ENCODE data around the gene CDK6.

CDK6 gene

DNA sequence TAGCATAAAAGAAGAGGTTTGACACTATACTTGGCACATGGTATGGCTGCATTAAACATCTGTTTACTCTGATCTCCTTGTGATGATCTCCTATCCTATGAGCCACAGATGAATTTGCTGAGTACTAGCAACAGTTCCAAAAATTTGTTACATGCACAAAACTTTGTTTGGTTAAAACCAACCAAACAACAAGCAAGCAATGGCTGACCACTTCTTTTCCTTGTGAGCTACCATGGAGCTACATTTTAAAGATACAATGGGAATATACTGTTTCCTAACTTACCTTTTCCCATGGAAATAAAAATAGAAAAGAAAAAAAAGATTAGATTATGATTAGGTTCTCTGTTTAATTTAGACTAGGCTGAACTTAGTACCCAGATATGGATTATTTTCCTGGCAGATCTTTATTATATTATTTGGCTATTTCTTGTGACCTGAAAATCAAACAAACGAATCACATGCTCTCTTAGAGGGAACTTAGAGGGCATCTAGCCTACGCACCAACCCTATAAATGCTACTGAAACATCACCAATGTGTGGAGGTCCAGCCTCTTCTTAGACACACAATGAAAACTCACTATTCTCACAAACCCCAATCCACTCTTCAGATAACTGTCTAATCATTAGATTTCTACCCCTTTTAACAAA, 166.0 kb downstream of the CDK6 start:
- Mint-ChIP-seq H3K27ac (no peak overlapping the region), H3K9me3 (no peaks in the 10 kb centered on the region), H3K4me1 (no peaks in the 10 kb centered on the region), H3K36me3 (ENCODE audit: low read depth) (peaks cover 18% of the 10 kb centered on the region), H3K4me3 (no peak overlapping the region), H3K27me3 (ENCODE audit: low read depth) (no peaks in the 10 kb centered on the region)
- TF ChIP-seq, protein P1, sequence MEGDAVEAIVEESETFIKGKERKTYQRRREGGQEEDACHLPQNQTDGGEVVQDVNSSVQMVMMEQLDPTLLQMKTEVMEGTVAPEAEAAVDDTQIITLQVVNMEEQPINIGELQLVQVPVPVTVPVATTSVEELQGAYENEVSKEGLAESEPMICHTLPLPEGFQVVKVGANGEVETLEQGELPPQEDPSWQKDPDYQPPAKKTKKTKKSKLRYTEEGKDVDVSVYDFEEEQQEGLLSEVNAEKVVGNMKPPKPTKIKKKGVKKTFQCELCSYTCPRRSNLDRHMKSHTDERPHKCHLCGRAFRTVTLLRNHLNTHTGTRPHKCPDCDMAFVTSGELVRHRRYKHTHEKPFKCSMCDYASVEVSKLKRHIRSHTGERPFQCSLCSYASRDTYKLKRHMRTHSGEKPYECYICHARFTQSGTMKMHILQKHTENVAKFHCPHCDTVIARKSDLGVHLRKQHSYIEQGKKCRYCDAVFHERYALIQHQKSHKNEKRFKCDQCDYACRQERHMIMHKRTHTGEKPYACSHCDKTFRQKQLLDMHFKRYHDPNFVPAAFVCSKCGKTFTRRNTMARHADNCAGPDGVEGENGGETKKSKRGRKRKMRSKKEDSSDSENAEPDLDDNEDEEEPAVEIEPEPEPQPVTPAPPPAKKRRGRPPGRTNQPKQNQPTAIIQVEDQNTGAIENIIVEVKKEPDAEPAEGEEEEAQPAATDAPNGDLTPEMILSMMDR (IDR thresholded peaks at IDR 0.05; ENCODE audit: unreplicated experiment in 3 of 3), result no peak

DNA sequence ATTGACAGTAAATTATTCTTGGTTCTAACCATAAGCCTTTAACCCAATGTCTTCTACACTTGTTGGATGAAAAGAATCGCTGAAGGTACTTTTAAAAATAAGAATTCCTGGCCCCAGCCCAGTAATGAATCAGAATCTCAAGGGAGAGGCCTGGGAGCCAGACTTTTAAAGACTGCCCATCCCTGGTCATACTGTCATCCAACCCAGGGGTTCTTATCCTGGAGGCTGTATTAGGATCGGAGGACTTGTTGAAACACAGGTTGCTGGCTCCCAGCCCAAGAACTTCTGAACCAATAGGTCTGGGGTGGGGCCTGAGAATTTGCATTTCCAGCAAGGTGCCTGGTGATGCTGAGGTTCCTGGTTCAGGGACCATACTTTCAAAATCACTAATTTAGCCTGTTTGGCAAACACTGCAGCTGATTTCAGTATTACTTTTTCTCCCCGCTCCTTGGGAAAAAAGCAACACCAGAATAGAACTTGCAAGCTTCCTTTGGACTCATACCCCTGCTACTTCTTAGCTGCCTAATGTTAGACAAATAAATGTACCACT, 166.7 kb downstream of the CDK6 start:
- Mint-ChIP-seq H3K27me3 (ENCODE audit: low read depth) (no peaks in the 10 kb centered on the region), H3K4me1 (no peaks in the 10 kb centered on the region), H3K9me3 (no peaks in the 10 kb centered on the region), H3K27ac (no peak overlapping the region), H3K4me3 (no peak overlapping the region), H3K36me3 (ENCODE audit: low read depth) (peaks cover 18% of the 10 kb centered on the region)
- TF ChIP-seq, protein P1 (IDR thresholded peaks at IDR 0.05; ENCODE audit: unreplicated experiment in 3 of 3), result no peak

DNA sequence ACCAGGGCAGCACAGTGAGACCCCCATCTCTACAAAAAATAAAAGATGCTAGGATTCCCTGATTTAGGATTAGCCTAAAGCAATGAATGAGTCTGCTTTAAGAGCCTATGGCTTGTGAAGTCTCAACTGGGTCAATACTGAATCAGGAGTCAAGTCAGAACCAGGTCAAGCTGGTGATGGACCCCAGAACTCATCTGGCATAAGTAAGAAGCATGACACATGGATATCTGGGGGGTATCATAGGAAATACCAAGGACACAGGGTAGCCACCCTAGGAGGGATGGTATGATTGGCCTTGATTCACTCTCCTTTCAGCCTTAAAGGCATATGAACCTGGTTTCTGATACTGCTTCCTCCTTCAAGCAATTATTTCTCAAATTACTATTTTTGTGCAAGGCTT, 167.8 kb downstream of the CDK6 start:
- Mint-ChIP-seq H3K27ac (no peak overlapping the region), H3K4me3 (no peak overlapping the region), H3K4me1 (no peaks in the 10 kb centered on the region), H3K9me3 (no peaks in the 10 kb centered on the region), H3K36me3 (ENCODE audit: low read depth) (peaks cover 18% of the 10 kb centered on the region), H3K27me3 (ENCODE audit: low read depth) (no peaks in the 10 kb centered on the region)
- TF ChIP-seq, protein P1 (IDR thresholded peaks at IDR 0.05; ENCODE audit: unreplicated experiment in 3 of 3), result no peak

DNA sequence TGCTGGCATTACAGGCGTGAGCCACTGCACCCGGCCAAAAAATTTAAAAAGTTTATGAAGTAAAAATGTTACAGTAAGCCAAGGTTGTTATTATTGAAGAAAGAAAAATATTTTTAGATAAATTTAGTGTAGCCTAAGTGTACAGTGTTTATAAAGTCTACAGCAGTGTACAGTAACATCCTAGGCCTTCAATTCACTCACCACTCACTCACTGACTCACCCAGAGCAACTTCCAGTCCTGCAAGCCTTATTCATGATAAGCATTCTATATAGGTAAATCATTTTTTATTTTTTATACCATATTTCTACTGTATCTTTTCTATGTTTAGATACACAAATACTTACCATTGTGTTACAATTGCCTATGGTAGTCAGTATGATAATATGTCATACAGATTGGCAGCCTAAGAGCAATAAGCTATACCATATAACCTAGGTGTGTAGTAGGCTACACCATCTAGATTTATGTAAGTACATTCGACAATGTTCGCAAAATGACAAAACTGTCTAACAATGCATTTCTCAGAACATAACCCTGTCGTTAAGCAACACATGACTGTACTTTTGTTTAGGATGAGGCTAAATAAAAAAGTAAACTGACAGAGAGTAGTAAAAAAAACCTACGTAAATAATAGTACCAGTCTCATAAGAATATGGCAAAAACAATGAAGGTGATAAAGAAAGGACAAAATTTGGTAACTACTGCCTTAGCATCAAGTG, 168.4 kb downstream of the CDK6 start:
- H3K27me3 Mint-ChIP-seq (ENCODE audit: low read depth), result no peaks in the 10 kb centered on the region
- TF ChIP-seq, protein P1 (IDR thresholded peaks at IDR 0.05; ENCODE audit: unreplicated experiment in 3 of 3), result no peak
- no peaks in the 10 kb centered on the region for H3K4me1 Mint-ChIP-seq
- H3K27ac Mint-ChIP-seq, result no peak overlapping the region
- H3K9me3 Mint-ChIP-seq, result no peaks in the 10 kb centered on the region
- H3K36me3 Mint-ChIP-seq (ENCODE audit: low read depth), result peaks cover 18% of the 10 kb centered on the region
- no peak overlapping the region for H3K4me3 Mint-ChIP-seq

DNA sequence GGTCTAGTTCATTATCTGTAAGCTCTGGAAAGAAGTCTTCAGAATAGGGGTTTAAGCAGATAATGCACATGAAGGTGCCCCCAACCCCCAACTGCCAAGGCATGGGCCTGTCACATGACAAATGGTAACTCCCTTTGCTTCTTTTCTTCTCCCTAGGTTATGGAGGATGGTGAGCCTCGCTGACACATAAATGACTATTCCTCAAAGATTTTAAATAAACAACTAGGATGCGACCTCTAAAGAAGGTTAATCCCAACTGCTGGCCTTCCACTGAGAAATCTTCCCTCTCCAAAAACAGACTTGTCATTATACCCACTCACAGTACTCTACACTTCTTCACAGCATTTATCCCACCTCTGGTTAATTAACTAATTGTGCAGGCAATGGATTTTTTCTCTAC, 170.4 kb downstream of the CDK6 start:
- Mint-ChIP-seq H3K27ac (no peak overlapping the region), H3K9me3 (no peaks in the 10 kb centered on the region), H3K27me3 (ENCODE audit: low read depth) (no peaks in the 10 kb centered on the region), H3K36me3 (ENCODE audit: low read depth) (peaks cover 17% of the 10 kb centered on the region), H3K4me1 (no peaks in the 10 kb centered on the region), H3K4me3 (no peak overlapping the region)
- TF ChIP-seq, protein P1 (IDR thresholded peaks at IDR 0.05; ENCODE audit: unreplicated experiment in 3 of 3), result no peak
